Measurements from ENCODE around the gene UTS2B.

GRCh38 chr3:191221638-191222037 lies 108.7 kb downstream of the UTS2B start:
- no peak for TF ChIP-seq CTCF (IDR thresholded peaks at IDR 0.05; ENCODE audit: borderline replicate concordance, extremely low read depth, low read length, poor library complexity, severe bottlenecking)
- TF ChIP-seq EZH2 (IDR thresholded peaks at IDR 0.05; ENCODE audit: borderline replicate concordance, low read depth, low read length, severe bottlenecking): no peak

Measured in DND-41 (cell line).